Esophagus muscularis mucosa (tissue), 3 donors: ENCODE data around the gene SLC6A9.

Source experiments
- CTCF ChIP-seq, 3 experiments: fragments of 200-600 bp in 2 of 3; fragments of 450-650 bp in 1 of 3; sonication (generic) in 2 of 3; IDR thresholded peaks; one replicate each; pipeline ENCODE4 v1.5.1; 2017 to 2019; ENCODE audit warnings: antibody characterized with exemption in 3 of 3, mild to moderate bottlenecking in 2 of 3, moderate library complexity in 1 of 3
- POLR2A ChIP-seq: fragments of 450-650 bp; IDR thresholded peaks from one replicate; pipeline ENCODE4 v1.6.1; 2017; ENCODE audit warnings: antibody characterized with exemption, moderate library complexity, mild to moderate bottlenecking, low read depth
- POLR2AphosphoS5 ChIP-seq, 2 donors: sonication (generic); formaldehyde crosslinking; IDR thresholded peaks; one replicate each; pipeline ENCODE4 v1.6.1; 2017; ENCODE audit warnings: antibody characterized with exemption in 2 of 2

DNA sequence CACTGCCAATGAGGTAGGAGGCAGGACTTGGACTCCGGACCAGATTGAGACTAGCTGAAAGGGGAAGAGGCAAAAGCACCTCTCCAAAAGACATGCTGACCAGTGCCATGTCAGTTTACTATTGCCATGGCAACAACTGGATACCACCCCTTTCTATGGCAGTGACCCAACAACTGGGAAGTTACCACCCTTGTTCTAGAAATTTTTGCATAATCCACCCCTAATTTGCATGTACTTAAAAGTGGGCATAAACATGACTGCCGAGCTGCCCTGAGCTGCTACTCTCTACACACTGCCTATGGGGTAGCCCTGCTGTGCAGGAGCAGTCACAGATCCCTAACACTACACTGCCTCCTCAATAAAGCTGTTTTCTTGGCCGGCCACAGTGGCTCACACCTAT, 19.0 kb upstream of the SLC6A9 start:
- TF ChIP-seq CTCF (IDR thresholded peaks at IDR 0.05), result no peak
- no peak for TF ChIP-seq POLR2A
- TF ChIP-seq POLR2AphosphoS5 (IDR thresholded peaks at IDR 0.05), result no peak
